ENCODE data around the gene LIX1L. TPM values are rescaled to one million over a fixed set of nuclear protein-coding genes. Genes with fewer than 3 reads are reported as not detected.

Gene LIX1L
- total RNA-seq, 1 experiment from 2014 or later = 45.1 TPM

DNA sequence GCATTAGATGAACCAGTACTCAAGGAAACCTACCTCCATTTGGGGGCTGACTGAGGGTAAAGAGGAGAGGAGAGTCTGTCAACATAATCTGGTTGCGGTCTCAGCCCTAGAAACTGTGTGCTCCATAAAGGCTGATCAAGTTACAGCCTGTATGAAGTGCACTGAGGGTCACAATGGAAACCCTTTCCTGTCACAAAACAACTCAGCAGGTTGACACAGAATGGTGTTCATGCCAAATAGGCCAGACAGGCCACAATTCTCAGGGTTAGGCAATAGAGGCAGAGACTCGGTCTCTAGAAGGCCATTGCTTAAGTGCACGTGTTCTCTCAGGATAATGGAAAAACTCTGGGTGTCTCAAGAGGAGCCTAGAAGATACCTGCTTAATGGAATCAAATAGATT, 68.1 kb downstream of the LIX1L start:
- in situ Hi-C loops (cut with HindIII; ENCODE audit: low pct_unique_long_range_greater_than_20kb, low sequenced_read_pairs) = no loop called here
- no peak for DNase-seq (ENCODE audit: low read depth, low spot score)

DNA sequence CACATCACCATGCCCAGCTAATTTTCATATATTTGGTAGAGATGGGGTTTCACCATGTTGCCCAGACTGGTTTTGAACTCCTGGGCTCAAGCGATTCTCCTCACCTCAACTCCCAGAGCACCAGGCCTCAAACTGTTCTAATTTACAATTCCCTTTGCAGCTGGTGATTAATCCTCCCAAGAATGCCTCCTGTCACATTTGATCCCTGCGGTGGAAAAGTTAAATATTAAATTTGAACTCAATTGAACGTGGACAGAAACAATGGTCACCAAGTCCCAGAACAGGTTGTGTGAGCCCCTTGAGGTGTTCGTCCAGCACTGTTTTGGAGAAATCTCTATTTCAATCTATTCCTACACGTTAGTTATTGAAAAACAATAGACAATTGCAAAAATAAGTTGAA, 70.2 kb downstream of the LIX1L start:
- DNase-seq (ENCODE audit: low read depth, low spot score) = no peak
- in situ Hi-C loops (cut with HindIII; ENCODE audit: low pct_unique_long_range_greater_than_20kb, low sequenced_read_pairs) = no loop called here

DNA sequence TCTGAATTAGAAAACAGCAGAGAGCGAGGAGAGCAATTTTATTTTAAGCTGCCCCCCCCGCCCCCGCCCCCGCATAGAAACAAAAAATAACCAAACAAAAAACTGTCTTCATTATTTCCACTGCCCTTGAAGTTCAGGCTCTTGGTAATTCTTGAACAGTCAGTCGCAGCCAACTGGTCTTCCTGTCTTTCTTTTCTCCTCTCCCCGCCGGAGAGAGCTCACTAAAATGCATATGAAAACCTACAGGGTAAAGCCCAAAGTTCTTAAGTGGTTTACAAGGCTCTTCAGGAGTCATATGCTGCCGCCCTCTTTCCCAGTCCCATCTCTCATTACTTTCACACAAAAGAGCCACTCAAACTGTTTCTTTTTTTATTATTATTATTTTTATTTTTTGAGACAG, 71.0 kb downstream of the LIX1L start:
- in situ Hi-C loops (cut with HindIII; ENCODE audit: low pct_unique_long_range_greater_than_20kb, low sequenced_read_pairs) = no loop called here
- no peak for DNase-seq (ENCODE audit: low read depth, low spot score)

DNA sequence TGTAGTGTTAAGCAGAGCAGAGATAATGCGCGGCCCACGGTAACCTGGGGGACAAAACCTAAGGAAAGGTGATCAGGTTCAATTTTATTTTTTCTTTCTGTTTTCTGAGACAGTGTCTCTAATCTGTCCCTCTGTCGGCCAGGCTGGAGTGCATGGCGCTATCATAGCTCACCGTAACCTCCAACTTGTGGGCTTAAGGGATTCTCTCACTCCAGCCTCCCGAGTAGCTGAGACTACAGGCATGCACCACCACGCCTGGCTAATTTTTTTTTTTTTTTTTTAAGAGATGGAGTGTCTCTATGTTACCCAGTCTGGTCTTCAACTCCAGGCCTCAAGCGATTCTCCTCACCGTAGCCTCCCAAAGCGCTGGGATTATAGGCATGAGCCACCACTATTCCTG, 71.4 kb downstream of the LIX1L start:
- in situ Hi-C loops (cut with HindIII; ENCODE audit: low pct_unique_long_range_greater_than_20kb, low sequenced_read_pairs) = no loop called here
- no peak for DNase-seq (ENCODE audit: low read depth, low spot score)

DNA sequence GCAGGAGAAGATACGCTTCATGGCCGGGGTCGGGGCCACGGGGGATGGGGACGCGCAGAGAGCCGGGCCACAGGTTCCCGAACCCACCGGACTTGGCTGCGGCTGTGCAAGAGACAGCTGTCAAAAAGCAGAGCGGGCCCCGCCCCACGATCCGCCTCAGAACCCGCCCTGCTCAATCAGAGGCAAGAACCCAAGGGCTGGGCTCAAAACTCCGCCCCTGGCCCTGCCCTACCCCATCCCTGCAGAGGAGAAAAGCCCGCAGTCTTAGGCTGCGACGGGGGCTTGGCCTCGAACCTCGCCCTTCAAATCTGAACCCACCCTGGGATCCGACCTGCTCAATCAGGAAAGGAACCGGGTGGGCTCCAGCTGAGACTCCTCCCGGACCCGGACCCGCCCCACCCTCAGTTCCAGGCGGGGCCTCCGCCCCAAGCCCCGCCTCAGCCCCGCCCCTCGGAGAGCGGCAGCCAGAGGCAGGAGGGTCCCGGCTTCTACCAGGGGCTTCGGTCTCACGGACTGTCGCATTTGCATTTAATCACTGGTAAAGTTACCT, 72.0 kb downstream of the LIX1L start, which contains the start of gene ANKRD35:
Gene ANKRD35 (minus strand): TSS at position 129 of the 550 bp plus-strand sequence. CDS start 108 bp downstream, at position 21.
- DNase-seq (ENCODE audit: low read depth, low spot score) = peak; percentile 86
- in situ Hi-C loops (cut with HindIII; ENCODE audit: low pct_unique_long_range_greater_than_20kb, low sequenced_read_pairs) = no loop called here

DNA sequence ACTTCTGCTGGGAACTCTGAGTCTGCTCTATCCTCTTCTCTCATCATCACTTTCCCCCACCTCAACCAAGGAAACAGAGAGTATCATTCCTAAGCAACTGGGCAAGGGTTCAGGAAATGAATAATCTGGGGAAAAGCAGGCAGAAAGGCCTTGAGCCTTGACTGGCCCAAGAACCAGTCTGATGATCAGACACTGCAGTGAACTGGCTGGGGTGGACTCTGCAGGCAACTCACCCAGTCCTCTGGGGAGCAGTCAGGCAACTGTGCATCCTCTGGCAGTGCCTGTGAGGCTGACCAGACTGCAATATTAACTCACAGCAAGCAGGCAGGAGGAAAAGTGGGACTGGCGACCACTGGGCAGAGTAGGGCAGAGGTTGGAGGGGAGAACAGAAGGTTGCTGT, 73.1 kb downstream of the LIX1L start:
- in situ Hi-C loops (cut with HindIII; ENCODE audit: low pct_unique_long_range_greater_than_20kb, low sequenced_read_pairs) = no loop called here
- DNase-seq (ENCODE audit: low read depth, low spot score) = no peak

Other genes starting within 250 kb of the LIX1L start
- 3.0 and 4.0 TPM in 2 replicates for gene CD160, start 238.5 kb downstream of the LIX1L start, total RNA-seq (2014; rRNA removed; shearing (Covaris generic))
- gene RNF115, start 133.9 kb downstream of the LIX1L start, total RNA-seq (2014; rRNA removed; shearing (Covaris generic)) = 18.2 and 19.6 TPM in 2 replicates
- 55.8 and 61.3 TPM in 2 replicates for gene POLR3C, start 133.8 kb downstream of the LIX1L start, total RNA-seq (2014; rRNA removed; shearing (Covaris generic))
- gene NUDT17, start 112.4 kb downstream of the LIX1L start, total RNA-seq (2014; rRNA removed; shearing (Covaris generic)) = 9.4 and 15.5 TPM in 2 replicates
- gene PIAS3, start 98.9 kb downstream of the LIX1L start, total RNA-seq (2014; rRNA removed; shearing (Covaris generic)) = 16.4 and 19.4 TPM in 2 replicates
- not detected in 2 replicates for gene ANKRD35, start 72.2 kb downstream of the LIX1L start, total RNA-seq (2014; rRNA removed; shearing (Covaris generic))
- gene ITGA10, start 48.0 kb downstream of the LIX1L start, total RNA-seq (2014; rRNA removed; shearing (Covaris generic)) = 5.7 and 6.2 TPM in 2 replicates
- 50.0 and 52.1 TPM in 2 replicates for gene PEX11B, start 39.3 kb downstream of the LIX1L start, total RNA-seq (2014; rRNA removed; shearing (Covaris generic))
- 261 and 288 TPM in 2 replicates for gene RBM8A, start 30.5 kb downstream of the LIX1L start, total RNA-seq (2014; rRNA removed; shearing (Covaris generic))
- gene ANKRD34A, start 6.6 kb upstream of the LIX1L start, total RNA-seq (2014; rRNA removed; shearing (Covaris generic)) = 1.1 and 1.2 TPM in 2 replicates
- gene POLR3GL, start 6.7 kb upstream of the LIX1L start, total RNA-seq (2014; rRNA removed; shearing (Covaris generic)) = 25.8 and 26.0 TPM in 2 replicates
- gene TXNIP, start 38.6 kb upstream of the LIX1L start, total RNA-seq (2014; rRNA removed; shearing (Covaris generic)) = 10.6 and 11.2 TPM in 2 replicates
- gene HJV, start 63.7 kb upstream of the LIX1L start, total RNA-seq (2014; rRNA removed; shearing (Covaris generic)) = not detected in 2 replicates
- gene NBPF10, start 186.8 kb upstream of the LIX1L start, total RNA-seq (2014; rRNA removed; shearing (Covaris generic)) = 0.69 TPM in 2 replicates